ENCODE results near the gene BIRC2.
A peak's percentile ranks its signal among the peaks of the same experiment; 100 is the strongest.

GRCh38 chr11:102338479-102339010, 8.5 kb upstream of the BIRC2 start:
- TF ChIP-seq CTCF (IDR thresholded peaks at IDR 0.05 in 8 of 11, conservative IDR thresholded peaks at IDR 0.05 in 3 of 11): no peak
- no peak for TF ChIP-seq POLR2A (IDR thresholded peaks at IDR 0.05)
- peak in 1 of 3 donors; percentile 32 for TF ChIP-seq POLR2AphosphoS5 (IDR thresholded peaks at IDR 0.05)

Measured in spleen (tissue), 7 donors.